K562 (cell line): ENCODE measurements around the gene NAA11. TPM values are rescaled to one million over a fixed set of nuclear protein-coding genes. Genes with fewer than 3 reads are reported as not detected.

ENCODE experiments used
- ARID1B ChIP-seq: fragments of 450-650 bp; IDR thresholded peaks from 2 replicates; pipeline ENCODE4 v1.6.1; 2016; ENCODE audit warnings: antibody characterized with exemption, mild to moderate bottlenecking, inconsistent platforms
- ARNT ChIP-seq, 2 experiments: fragments of 450-650 bp; IDR thresholded peaks; 2 replicates each; pipeline ENCODE4 v1.6.1; 2016; ENCODE audit warnings: mild to moderate bottlenecking in 1 of 2
- BACH1 ChIP-seq: fragments of 200-800 bp; sonication (Bioruptor generic); IDR thresholded peaks from 2 replicates; pipeline ENCODE4 v1.6.1; 2016; ENCODE audit warnings: missing genetic modification characterization, missing compliant biosample characterization
- COPS2 ChIP-seq: fragments of 450-650 bp; conservative IDR thresholded peaks from 2 replicates; pipeline ENCODE4 v1.6.1; 2016; ENCODE audit warnings: mild to moderate bottlenecking, moderate library complexity
- DDX20 ChIP-seq: fragments of 450-650 bp; IDR thresholded peaks from 2 replicates; pipeline ENCODE4 v1.6.1; 2016; ENCODE audit warnings: missing genetic modification characterization, low read depth, mild to moderate bottlenecking, missing compliant biosample characterization, moderate library complexity
- FOSL1 ChIP-seq: fragments of 200-800 bp; sonication (Bioruptor generic); conservative IDR thresholded peaks from 2 replicates; pipeline ENCODE4 v1.6.1; 2016; ENCODE audit warnings: missing genetic modification characterization, missing compliant biosample characterization
- HMBOX1 ChIP-seq: sonication (generic); IDR thresholded peaks from 2 replicates; pipeline ENCODE4 v1.6.1; 2016
- ILK ChIP-seq: fragments of 450-650 bp; IDR thresholded peaks from 2 replicates; pipeline ENCODE4 v1.6.1; 2016; ENCODE audit warnings: missing genetic modification characterization, low read depth, mild to moderate bottlenecking, missing compliant biosample characterization, moderate library complexity, borderline replicate concordance
- KDM1A ChIP-seq, 2 experiments: fragments of 450-650 bp; IDR thresholded peaks; 2 replicates each; pipeline ENCODE4 v1.6.1; 2016; ENCODE audit warnings: mild to moderate bottlenecking in 2 of 2
- NFE2 ChIP-seq: IDR thresholded peaks from 2 replicates; pipeline ENCODE4 v1.6.1; 2014; ENCODE audit warnings: antibody characterized with exemption, low read depth
- NR2C1 ChIP-seq, 2 experiments: fragments of 450-650 bp; IDR thresholded peaks; 2 replicates each; pipeline ENCODE4 v1.6.1; 2017; ENCODE audit warnings: mild to moderate bottlenecking in 2 of 2, antibody characterized with exemption in 1 of 2, inconsistent platforms in 1 of 2, missing compliant biosample characterization in 1 of 2, missing genetic modification characterization in 1 of 2
- PTRF ChIP-seq: fragments of 450-650 bp; IDR thresholded peaks from 2 replicates; pipeline ENCODE4 v1.6.1; 2016; ENCODE audit warnings: mild to moderate bottlenecking, missing genetic modification characterization, missing compliant biosample characterization
- PYGO2 ChIP-seq: fragments of 450-650 bp; IDR thresholded peaks from 2 replicates; pipeline ENCODE4 v1.6.1; 2016; ENCODE audit warnings: mild to moderate bottlenecking, missing genetic modification characterization, moderate library complexity, missing compliant biosample characterization
- SMARCE1 ChIP-seq: fragments of 450-650 bp; IDR thresholded peaks from 2 replicates; pipeline ENCODE4 v1.7.1; 2016; ENCODE audit warnings: mild to moderate bottlenecking
- SOX6 ChIP-seq: fragments of 450-650 bp; IDR thresholded peaks from 2 replicates; pipeline ENCODE4 v1.6.1; 2014; ENCODE audit warnings: mild to moderate bottlenecking
- STAG1 ChIP-seq: sonication (generic); formaldehyde crosslinking; IDR thresholded peaks from 2 replicates; pipeline ENCODE4 v1.5.0; 2020; ENCODE audit warnings: missing genetic modification reagents, borderline replicate concordance
- TEAD1 ChIP-seq, 2 experiments: fragments of 450-650 bp in 1 of 2; sonication (generic) in 1 of 2; formaldehyde crosslinking; IDR thresholded peaks; 2 replicates each; pipeline versions ENCODE4 v1.4.0 to v1.8.0; 2020 to 2022; ENCODE audit warnings: mild to moderate bottlenecking in 2 of 2, missing genetic modification reagents in 1 of 2
- THAP7 ChIP-seq: fragments of 250-450 bp; sonication (Bioruptor Pico); IDR thresholded peaks from 2 replicates; pipeline ENCODE4 v1.5.0; 2021
- ZNF239 ChIP-seq: fragments of 250-450 bp; sonication (Bioruptor Pico); IDR thresholded peaks from 2 replicates; pipeline ENCODE4 v1.4.0; 2020; ENCODE audit warnings: mild to moderate bottlenecking
- ZNF274 ChIP-seq: IDR thresholded peaks from 2 replicates; pipeline ENCODE4 v1.6.1; 2011; ENCODE audit warnings: low read depth, mild to moderate bottlenecking, low read length, moderate library complexity, borderline replicate concordance
- ZNF384 ChIP-seq: IDR thresholded peaks from 2 replicates; pipeline ENCODE4 v1.6.1; 2012; ENCODE audit warnings: low read depth, low read length, improper control_type of control experiment
- ZNF766 ChIP-seq: fragments of 200-800 bp; sonication (Bioruptor generic); conservative IDR thresholded peaks from 2 replicates; pipeline ENCODE4 v1.6.1; 2016; ENCODE audit warnings: missing genetic modification characterization, missing compliant biosample characterization
- polyA plus RNA-seq, 8 experiments: library from polyadenylated mRNA; depleted of rRNA in 4 of 8; stranded (reverse) in 5 of 8; unstranded in 3 of 8; fragments of >200 nt; fragmentation: Nextera tagmentation in 2 of 8; fragmentation: Illumina TruSeq in 1 of 8; extraction: Ambion mirVana in 2 of 8; extraction: Trizol in 1 of 8; gene quantifications; 2 replicates each; pipeline versions ENCODE4 v1.2.1 to v1.2.3, GENCODE V29; 2011 to 2014; ENCODE audit warnings: inconsistent platforms in 1 of 8, missing spikeins in 1 of 8
- total RNA-seq, 7 experiments: library from RNA; depleted of rRNA in 6 of 7; stranded (reverse); fragments of >200 nt in 6 of 7; fragmentation: Illumina TruSeq in 2 of 7; extraction: Trizol in 2 of 7; gene quantifications; 2 replicates each; pipeline versions ENCODE4 v1.2.1 to v1.2.3, GENCODE V29; 2011 to 2021; ENCODE audit warnings: low replicate concordance in 1 of 7
- TF ChIP-seq, protein P1 (sequence below), 2 experiments: fragments of 200-800 bp in 1 of 2; sonication (Bioruptor generic) in 1 of 2; sonication (generic) in 1 of 2; formaldehyde crosslinking in 1 of 2; IDR thresholded peaks in 1 of 2; conservative IDR thresholded peaks in 1 of 2; 2 replicates each; pipeline versions ENCODE4 v1.5.0 to v1.6.1; 2016 to 2020; ENCODE audit warnings: missing compliant biosample characterization in 1 of 2, missing genetic modification characterization in 1 of 2, missing genetic modification reagents in 1 of 2
- TF ChIP-seq, protein P2 (sequence below): fragments of 450-650 bp; conservative IDR thresholded peaks from 2 replicates; pipeline ENCODE4 v1.6.1; 2016; ENCODE audit warnings: missing genetic modification characterization, low read depth, mild to moderate bottlenecking, control low read depth, missing compliant biosample characterization

Gene NAA11
- total and polyA plus RNA-seq, 9 of the 15 experiments (the other 6 are each of a cell fraction or from before 2014, with no cell fraction given), result 17.1 to 34.6 (median 23.1) TPM

DNA sequence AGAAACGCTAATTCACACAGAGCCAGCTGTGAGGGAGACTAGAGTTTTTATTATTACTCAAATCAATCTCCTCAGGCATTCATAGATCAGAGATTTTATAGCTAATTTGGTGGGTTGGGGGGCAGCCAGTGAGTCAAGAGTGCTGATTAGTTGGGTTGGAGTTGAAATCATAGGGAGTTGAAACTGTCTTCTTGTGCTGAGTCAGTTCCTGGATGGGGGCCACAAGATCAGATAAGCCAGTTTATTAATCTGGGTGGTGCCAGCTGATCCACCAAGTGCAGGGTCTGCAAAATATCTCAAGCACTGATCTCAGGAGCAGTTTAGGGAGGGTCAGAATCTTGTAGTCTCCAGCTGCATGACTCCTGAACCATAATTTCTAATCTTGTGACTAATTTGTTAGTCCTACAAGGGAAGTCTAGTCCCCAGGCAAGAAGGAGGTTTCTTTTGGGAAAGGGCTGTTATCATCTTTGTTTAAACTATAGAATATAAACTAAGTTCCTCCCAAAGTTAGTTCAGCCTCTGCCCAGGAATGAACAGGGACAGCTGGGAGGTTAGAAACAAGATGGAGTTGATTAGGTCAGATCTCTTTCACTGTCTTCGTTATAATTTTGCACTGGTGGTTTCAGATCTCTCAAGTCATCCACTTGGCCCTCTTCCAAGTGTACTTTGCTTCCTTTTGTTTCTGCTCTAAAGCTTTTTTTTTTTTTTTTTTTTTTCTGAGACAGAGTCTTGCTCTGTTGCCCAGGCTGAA, 5.4 kb upstream of the NAA11 start (continued):
- TF ChIP-seq KDM1A (IDR thresholded peaks at IDR 0.05) (peak in 1 of 2 experiments; percentile 40; a peak in 1 of 4 replicates), SMARCE1 (peak; percentile 41; the same call in 1 of the 2 replicates), ARNT (IDR thresholded peaks at IDR 0.05) (no peak), NFE2 (peak; percentile 79), ZNF766 (CRISPR knock-in tag) (peak; percentile 95), COPS2 (no peak), ZNF384 (peak; percentile 79), FOSL1 (tag) (peak; percentile 84), NR2C1 (IDR thresholded peaks at IDR 0.05) (no peak), NR2C1 (tag; IDR thresholded peaks at IDR 0.05) (peak; percentile 72; the same call in 1 of the 2 replicates), ZNF274 (no peak), HMBOX1 (peak; percentile 96), ZNF239 (CRISPR knock-in tag) (peak; percentile 68; the same call in 1 of the 2 replicates), TEAD1 (CRISPR knock-in tag; IDR thresholded peaks at IDR 0.05) (peak in 1 of 2 experiments; percentile 84; a peak in 2 of 4 replicates), SOX6 (0 out of 2 replicates have a peak, but pooled peaks have one; percentile 18), STAG1 (CRISPR knock-in tag) (no peak), PTRF (tag) (peak; percentile 73), ARID1B (peak; percentile 54; the same call in 1 of the 2 replicates), DDX20 (tag) (peak; percentile 89), ILK (0 out of 2 replicates have a peak, but pooled peaks have one; percentile 28), THAP7 (CRISPR knock-in tag) (no peak), BACH1 (tag) (peak; percentile 77; the same call in 1 of the 2 replicates), PYGO2 (tag) (peak; percentile 65; the same call in 1 of the 2 replicates)
- TF ChIP-seq, protein P1, sequence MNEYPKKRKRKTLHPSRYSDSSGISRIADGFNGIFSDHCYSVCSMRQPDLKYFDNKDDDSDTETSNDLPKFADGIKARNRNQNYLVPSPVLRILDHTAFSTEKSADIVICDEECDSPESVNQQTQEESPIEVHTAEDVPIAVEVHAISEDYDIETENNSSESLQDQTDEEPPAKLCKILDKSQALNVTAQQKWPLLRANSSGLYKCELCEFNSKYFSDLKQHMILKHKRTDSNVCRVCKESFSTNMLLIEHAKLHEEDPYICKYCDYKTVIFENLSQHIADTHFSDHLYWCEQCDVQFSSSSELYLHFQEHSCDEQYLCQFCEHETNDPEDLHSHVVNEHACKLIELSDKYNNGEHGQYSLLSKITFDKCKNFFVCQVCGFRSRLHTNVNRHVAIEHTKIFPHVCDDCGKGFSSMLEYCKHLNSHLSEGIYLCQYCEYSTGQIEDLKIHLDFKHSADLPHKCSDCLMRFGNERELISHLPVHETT (CRISPR knock-in tag; conservative IDR thresholded peaks at IDR 0.05 in 1 of 2, IDR thresholded peaks at IDR 0.05 in 1 of 2), result peak in 1 of 2 experiments; percentile 90; a peak in 2 of 4 replicates
- TF ChIP-seq, protein P2, sequence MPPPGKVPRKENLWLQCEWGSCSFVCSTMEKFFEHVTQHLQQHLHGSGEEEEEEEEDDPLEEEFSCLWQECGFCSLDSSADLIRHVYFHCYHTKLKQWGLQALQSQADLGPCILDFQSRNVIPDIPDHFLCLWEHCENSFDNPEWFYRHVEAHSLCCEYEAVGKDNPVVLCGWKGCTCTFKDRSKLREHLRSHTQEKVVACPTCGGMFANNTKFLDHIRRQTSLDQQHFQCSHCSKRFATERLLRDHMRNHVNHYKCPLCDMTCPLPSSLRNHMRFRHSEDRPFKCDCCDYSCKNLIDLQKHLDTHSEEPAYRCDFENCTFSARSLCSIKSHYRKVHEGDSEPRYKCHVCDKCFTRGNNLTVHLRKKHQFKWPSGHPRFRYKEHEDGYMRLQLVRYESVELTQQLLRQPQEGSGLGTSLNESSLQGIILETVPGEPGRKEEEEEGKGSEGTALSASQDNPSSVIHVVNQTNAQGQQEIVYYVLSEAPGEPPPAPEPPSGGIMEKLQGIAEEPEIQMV, result peak; percentile 70
